Measurements from ENCODE around the gene CACFD1. TPM values are rescaled to one million over a fixed set of nuclear protein-coding genes. Genes with fewer than 3 reads are reported as not detected.

The CACFD1 gene
- total RNA-seq, 1 experiment from 2014 or later: 2.7 TPM

- no peak for DNase-seq (ENCODE audit: extremely low read depth, low read depth)
Measured at GRCh38 chr9:133477461-133477860, 17.7 kb downstream of the CACFD1 start.

DNA sequence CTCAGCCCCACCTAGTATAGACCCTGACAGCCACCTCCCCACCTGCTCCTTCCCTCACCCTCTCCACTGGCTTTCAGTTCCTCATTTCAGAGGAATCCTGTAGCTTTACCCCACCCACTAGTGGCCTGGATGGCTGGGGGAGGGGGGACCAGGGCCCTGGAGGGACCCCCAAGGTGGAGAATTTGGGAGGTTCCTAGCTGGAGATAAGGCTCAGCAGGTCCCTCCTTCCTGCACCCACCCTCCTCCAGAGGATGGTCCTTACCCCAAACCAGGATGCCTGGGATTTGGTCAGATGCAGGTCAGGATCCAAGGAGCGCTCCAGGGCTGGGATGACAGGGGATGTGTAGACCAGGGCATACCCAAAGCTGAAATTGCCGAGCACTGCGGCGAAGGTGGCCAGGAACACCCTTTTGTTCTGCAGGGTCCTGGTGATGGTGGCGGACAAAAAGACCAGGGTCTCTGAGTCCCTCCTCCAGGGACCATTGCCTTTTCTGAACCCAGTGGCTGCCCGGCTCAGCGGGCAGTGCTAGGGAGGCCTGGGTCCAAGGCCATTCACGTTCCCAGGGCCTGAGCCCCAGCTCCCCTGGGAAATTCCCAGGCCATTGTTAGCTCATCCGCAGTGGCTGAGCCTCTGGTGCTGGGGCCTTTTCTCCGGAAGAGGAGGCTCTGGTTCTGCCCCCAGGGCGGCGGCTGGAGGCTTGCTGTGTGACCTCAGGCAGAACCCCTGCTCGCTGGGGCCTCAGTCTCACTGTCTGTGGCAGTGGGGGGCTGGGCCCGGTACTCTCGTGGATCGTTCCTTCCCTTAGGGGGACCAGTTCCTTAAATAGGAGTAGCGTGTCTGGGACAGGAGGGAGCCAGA is 18.4 kb downstream of the CACFD1 start:
- DNase-seq (ENCODE audit: extremely low read depth, low read depth): no peak

DNA sequence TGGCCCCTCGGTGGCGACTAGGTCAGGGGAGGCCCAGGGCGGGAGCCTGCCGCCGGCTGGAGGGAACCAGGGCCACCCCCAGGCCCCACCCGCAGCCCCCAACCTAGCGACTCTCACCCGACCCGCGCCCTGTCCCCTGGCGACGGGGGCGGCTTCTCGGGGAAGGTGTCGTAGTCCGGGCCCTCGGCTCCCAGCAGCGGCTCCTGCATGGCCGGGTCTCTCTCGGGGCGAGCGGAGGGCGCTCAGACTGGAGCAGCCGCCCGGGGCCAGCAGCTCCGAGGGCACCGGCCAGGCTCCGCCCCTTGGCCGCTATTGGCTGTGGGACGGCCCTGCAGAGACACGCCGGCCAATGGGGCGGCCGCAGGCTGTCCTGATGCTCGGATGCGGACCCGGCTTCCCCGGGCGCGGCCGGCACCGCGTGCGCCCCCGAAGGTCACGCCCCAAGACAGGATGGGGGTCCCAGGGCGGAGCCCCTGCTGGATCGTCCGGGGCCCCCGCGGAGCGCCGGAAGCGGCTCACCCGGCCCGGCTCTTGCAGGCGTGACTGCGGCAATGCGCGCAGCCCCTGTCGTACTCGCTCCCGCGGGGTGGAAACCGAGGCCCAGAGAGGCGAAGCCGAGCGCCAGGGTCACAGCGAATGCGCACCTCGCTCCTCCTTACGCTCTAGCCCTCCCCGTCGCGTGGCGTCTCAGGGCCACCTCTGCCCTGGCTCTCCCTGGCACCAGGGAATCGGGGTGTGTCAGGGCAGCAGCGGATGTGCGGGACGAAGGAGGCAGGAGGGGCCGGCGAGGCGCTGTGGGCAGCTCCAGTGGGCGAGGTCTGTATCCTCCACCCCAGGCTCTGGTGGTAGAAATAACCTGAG is 19.3 kb downstream of the CACFD1 start, which contains the start of gene SLC2A6:
Gene SLC2A6 (minus strand): TSS at position 249 of the 861 bp plus-strand sequence. CDS start 40 bp downstream, at position 209.
- DNase-seq (ENCODE audit: extremely low read depth, low read depth): peak; percentile 77

DNA sequence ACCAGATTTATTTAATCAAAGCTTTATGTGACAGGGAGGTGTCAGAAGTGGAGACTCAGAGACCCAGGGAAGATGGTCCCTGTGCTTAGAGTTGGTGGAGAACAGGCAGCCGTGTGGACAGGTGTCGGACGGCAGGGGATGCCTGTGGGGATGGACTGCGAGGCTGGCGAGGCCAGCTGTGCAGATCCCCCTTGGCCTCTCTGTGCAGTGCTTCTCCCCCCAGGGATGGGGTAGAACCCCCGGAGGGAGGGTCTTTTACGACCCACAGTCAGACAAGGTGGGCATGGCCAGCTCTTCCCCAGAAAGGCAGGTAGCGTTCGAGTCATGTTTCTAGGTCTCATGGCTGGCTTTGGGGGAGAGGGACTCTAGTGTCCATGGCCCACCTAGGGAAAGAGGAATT is 23.8 kb downstream of the CACFD1 start:
- no peak for DNase-seq (ENCODE audit: extremely low read depth, low read depth)

GRCh38 chr9:133484671-133485437 is 25.1 kb downstream of the CACFD1 start:
- no peak for DNase-seq (ENCODE audit: extremely low read depth, low read depth)

DNA sequence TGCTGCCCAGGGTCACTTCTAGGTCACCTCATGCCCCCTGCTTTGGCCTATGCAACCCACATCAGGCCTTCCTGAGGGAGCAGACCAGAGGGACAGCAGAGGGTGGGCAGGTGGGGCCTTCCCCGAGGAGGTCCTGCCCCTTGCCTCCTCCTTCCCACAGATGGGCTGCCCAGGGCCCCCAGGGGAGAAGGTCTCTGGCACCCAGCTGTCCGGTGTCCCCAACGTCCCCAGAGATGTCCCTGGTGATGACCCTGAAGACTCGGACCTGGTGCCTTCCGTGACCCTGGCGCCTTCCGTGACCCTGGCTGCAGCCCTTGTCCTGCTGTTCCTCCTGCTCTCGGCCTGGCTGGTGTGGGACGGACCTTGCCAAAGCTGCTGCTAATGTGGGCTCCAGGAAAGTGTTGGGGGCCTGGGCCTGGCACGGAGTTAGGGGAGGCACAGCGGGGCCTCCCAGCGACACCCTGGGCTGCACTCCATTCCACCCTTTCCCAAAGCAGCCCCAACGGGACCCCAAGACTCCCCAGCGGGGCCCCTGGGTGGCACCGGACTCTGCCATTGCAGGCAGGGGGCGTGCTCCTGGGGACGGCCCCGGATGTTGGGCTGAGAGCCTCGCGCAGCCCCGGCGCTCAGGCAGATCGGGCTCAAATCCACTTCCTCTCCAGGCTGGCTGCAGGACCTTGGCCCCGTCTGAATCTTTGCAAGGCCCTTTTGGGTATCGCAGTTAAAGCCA is 25.9 kb downstream of the CACFD1 start:
- no peak for DNase-seq (ENCODE audit: extremely low read depth, low read depth)

DNA sequence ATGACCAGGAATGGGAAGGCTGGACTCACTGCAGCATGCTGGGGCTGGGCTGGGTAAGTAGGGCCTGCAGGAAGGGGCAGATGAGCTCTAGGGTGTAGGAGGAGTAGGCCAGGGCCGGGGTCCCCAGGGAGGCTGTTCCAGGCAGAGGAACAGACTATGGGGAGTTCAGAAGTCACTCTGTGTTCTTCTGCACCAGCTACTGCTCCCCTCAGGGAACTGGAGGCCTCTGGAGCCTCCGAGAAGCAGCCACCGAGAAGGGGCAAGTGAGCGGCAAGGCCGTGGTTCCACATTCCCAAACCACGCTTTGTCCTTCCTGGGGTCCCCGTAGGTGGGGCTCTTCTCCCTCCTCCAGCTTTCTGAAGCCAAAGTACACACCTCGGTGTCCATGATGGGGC is 27.6 kb downstream of the CACFD1 start:
- no peak for DNase-seq (ENCODE audit: extremely low read depth, low read depth)

DNA sequence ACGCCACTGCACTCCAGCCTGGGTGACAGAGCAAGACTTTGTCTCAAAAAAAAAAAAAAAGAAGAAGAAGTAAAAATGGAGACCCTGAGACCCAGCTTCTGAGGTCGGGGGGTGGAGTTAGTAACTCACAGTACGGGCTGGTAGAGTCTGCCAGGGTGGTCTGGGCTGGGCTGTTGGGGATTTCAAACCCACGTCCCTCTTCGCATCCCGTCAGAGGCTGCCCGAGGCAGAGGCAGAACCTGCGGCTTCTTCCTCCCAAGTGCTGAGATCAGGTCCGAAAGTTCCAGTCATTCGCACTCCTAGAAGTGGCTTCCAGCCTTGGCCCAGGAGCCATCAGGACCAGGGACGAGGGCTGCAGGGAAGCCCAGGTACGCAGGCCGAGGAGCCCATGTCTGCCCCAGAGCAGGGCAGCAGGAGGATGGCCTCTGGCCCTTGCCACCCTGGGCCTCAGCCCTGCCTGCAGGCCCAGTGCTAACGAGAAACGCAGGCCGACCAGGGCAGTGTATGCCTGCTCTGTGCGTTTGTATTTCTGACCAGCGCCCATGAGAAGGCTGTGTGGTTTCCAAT is 29.0 kb downstream of the CACFD1 start:
- no peak for DNase-seq (ENCODE audit: extremely low read depth, low read depth)

DNA sequence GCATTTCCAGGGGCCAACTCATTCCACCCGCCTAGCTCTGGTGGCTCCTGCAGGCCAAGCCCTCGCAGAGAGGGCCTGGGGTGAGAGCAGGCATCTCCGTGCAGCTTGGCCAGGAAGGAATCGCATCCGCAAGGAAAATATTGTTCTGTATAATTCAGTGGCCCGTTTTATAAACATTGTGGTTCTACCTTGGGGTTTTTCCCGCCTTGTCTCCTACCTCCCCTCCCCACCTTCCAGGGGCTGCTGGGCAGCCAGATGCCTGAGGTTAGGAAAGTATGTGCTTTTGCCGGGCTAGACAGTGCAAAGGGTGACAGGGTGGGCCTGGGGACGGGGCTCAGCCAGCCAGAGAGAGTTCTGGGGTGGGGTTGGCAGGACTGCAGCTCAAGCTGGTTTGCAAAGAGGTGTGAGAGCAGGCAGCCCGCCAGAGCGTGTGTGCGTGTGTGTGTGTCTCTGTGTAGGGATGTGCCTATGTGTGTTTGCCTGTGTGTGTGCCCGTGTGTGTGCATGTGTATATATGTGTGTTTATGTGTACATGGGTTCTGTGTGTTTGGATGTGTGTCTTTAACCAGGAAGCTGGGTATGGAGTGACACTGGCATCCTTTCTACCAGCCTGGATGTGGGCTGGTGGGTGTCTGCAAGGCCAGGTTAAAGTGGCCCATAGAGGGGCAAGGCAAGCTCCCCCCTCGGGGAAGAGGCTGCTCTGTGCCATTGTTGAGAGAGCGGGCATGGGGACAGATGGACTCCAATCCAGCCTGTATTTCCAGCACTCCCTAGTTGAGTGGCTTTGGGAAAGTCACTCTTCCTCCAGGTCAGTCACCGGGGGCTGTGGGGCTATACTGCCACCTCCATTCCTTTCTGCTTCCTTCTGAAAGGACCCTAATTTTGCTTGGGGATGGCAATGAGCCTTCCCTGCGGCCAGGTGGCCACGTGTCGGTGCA is 29.7 kb downstream of the CACFD1 start:
- no peak for DNase-seq (ENCODE audit: extremely low read depth, low read depth)

- no peak for DNase-seq (ENCODE audit: extremely low read depth, low read depth)
Measured at GRCh38 chr9:133490201-133490681, 30.5 kb downstream of the CACFD1 start.

DNA sequence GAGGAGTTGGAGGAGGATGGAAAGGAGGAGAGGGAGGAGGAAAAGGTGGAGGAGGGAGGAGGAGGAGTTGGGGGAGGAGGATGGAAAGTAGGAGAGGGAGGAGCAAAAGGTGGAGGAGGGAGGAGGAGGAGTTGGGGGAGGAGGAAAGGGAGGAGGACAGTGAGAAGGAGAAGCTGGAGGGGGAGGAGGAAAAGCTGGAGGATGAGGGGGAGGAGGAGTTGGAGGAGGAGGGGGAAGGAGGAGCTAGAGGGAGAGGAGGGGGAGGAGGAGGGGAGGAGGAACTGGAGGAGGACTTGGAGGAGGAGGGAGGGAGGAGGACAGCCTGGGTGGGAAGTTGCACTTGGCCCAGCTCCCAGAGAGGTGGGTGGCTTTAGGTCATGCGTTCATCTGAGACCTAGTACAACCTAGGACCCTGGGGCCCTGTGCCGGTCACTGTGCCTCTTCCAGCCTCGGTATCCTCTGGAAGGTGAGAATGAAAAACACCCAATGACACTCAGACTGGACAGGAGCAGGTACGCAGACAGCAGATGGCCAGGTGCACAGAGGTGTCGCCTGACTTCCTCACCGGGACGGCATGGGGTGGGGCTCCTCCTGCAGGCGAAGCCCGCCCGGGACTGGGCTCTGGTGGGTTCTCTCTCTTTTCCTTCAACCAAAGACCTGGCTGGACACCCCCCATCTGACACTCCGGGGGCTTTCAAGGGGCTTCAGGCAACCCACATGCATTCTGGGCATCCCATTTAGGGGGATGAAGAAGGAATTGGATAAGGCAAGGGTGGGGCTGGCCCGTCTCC is 31.3 kb downstream of the CACFD1 start:
- DNase-seq (ENCODE audit: extremely low read depth, low read depth): no peak

- DNase-seq (ENCODE audit: extremely low read depth, low read depth): no peak
Measured at GRCh38 chr9:133491656-133491925, 31.8 kb downstream of the CACFD1 start.

- DNase-seq (ENCODE audit: extremely low read depth, low read depth): no peak
Measured at GRCh38 chr9:133492061-133493021, 32.6 kb downstream of the CACFD1 start.

DNA sequence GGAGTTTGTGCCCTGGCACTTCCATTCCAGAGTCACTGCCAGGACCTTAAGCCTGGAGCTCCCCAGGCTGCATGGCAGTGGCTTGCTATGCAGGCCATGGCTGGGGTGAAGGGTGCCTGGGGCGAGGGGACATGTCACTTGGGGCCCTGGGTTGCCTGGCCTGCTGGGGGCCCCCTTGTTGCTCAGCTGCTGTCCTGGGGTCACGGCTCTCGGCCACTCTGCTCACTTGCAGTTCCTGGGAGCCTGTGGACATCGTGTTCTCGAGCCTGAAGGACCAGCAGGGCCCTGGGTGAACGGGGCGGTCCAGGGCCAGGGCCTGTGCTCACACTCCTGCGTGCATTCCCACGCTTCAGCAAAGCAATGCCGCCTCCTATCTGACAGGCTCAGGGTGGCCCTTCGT is 33.6 kb downstream of the CACFD1 start:
- DNase-seq (ENCODE audit: extremely low read depth, low read depth): no peak

GRCh38 chr9:133493845-133494540 is 34.2 kb downstream of the CACFD1 start:
- no peak for DNase-seq (ENCODE audit: extremely low read depth, low read depth)

GRCh38 chr9:133494636-133495326 is 35.0 kb downstream of the CACFD1 start:
- no peak for DNase-seq (ENCODE audit: extremely low read depth, low read depth)

Data from NCI-H460 (cell line).